OCI-M2 (cell line): Measurements from ENCODE around the gene POLG.
A peak's percentile ranks its signal among the peaks of the same experiment; 100 is the strongest.

Source experiments
- DNase-seq: peaks from one replicate; lab custom pipeline; 2025; ENCODE audit not compliant: unreplicated experiment; lab: John Stamatoyannopoulos, UW

Gene POLG

DNA sequence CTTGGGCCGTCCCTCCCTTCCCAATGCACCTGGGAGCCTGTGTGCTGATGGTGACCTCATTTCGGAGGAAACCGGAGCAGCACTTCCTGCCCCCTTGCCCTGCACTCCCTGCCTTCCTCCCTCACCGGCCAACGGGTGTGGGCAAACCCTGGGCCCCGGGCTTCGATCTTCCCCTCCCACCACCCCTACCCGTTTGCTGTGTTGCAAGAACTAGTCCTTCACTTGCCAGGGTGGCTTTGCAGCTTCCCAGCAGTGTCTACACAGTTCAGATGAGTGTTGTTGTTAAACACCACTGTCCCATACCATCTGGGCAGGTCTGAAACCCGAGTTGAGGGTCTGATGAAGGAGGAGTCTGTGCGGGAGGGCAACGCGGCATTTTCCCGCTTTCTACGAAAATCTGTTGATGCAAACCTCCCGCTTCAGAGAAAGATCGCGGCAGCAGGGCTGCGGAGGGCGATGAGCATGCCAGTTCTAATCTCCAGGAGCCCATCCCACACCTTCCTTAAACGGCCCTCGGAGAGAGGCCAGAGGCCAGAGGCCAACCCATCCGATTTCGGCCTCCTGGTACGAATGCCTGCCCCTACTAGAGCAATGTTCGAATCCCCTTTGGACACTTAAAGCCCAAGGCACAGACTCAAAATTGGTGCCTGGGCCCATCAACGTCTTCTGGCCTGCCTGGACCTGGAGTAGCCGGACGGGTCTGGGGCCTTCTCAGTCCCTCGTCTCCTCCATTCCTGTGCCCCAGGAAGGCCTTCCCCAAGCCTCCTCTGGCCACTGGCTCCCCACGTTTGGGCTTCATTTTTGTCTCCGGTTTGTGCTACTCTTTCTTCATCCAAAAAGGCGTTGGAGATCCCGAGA lies 35.7 kb upstream of the POLG start:
- DNase-seq = no peak

DNA sequence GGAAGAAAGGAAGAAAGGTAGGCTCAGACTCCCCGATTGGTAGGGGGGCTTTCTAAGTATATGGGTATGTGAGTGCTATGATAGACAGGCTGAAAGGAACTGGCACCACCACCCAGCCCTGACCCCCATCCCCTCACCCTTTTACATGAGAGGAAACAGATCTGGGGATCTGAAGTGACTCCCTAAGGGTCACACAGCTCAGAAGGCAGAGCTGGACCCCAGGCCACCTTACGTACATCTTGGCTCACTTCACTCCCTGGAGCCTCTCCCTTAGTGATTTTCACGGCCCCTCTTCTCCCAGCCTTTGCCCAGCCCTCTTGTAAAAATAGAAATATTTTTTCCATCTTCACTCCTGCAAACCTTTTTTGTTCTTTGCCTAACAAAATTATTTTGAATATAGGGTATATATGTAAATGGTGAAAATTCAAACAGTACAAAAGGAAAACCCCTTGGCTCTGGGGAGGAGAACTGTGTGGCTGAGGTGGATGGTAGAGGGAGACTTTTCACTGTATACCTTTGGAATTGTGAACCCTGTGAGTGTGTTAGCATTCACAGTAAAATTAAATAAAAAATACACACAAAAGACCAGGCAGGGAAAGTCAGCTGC lies 34.8 kb upstream of the POLG start:
- no peak for DNase-seq

DNA sequence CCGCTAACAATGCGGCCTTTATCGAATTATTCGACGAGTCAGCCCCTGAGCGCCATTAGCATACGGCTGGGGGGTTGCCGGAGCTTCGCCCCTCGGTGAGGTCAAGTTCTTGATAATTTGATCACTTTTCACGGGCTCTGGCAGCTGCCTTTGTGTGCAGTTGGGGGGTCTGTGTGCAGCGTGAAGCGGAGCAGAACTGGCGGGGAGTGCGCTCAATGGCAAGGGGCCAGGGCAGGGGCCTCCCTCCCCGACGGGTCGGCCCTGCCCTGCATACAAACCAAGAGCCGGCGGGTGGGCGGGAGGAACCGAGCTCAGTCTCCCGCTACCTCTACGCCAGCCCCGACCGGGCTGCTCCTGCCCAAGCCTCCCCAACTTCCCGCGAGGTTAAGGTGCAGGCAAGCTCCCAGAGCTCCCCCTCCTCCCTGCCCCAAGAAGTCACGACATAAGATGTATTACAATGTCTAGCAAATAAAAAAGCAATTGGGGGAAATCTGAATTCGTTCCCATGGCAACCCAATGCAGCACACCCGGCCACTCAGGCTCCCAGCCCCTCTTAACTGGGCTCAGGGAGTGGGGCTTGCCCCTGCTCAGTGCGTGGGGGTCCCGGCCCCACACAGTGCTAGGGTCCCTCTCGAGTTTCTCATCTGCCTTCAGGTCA lies 34.1 kb upstream of the POLG start:
- no peak for DNase-seq

DNA sequence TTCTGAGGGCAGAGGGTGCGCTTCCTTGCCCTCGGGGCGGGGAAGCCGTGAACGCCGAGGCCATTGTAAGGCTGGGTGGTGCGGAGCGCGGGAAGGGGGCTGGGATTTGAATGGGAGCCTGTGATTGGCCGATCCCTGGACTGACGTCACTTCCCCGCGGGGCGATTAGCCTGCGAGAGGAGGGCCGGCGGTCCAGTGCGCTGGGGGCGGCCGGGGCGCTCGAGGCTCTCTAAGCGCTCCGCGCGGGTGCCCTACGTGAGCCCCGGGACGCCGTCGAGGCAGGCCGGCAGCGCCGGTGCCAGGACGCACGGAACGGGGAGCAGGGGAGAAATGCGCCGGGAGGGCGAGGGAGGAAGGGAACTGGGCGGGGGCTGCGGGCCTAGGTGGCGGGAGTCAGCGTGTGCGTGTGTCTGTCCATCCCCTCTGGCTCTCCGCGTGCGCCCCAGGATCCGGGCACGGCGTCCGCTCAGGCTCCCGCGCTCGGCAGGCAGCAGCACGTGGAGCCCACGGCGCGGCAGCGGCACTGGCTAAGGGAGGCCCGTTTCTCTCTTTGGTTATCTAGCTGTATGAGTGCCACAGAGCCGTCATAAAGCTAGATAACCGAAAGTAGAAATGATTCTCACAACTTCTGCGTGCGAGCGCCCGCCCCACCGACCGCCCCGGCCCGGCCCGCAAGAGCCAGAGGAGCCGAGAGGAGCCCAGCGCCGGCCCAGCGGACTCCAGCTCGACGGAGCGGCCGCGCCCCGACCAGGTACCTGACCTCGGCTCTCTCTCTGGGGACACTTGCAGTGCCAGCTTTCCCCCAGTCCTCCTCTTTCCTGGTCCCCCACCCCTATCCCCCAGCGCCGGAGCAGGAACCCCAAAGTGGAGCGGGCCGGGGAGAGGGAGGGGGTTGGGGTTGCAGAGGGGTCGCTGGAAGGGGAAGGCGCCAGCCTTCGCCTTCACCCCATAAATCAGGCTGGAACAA lies 33.1 kb upstream of the POLG start:
- no peak for DNase-seq

DNA sequence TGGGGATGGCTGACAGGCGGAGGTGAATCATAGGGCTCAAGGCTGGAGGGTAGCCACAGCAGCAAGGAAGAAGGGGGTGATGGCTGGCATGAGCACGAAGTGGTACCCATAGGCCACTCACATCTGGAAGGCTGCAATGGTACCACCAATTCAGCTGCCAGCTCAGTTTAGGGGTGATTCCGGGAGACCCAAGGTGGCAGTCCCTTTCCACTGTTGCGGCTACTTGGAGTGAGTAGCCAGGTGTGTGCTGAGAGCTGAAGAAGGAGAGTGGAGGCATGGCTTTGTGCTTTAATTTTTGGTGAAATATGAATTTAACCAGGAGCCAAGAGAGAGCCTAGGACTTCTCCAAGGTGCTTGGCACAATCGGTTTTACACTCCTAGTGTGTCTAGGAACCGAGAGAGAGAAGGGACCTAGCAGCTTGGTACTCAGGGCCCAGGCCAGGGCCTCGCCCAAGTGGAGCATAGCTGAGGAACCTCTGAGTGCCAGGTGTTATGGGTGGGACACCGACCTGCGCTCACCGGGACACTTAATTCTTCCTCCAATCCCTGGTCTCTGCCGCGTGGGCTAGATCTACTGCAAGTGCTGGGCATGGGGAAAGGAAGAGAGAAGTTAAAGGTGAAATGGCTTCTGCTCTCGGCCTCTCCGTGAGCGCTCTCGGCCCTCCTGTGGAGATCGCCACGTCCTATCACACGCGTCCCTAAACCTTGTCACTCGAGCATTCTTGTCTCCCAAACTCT lies 32.2 kb upstream of the POLG start:
- DNase-seq = no peak

DNA sequence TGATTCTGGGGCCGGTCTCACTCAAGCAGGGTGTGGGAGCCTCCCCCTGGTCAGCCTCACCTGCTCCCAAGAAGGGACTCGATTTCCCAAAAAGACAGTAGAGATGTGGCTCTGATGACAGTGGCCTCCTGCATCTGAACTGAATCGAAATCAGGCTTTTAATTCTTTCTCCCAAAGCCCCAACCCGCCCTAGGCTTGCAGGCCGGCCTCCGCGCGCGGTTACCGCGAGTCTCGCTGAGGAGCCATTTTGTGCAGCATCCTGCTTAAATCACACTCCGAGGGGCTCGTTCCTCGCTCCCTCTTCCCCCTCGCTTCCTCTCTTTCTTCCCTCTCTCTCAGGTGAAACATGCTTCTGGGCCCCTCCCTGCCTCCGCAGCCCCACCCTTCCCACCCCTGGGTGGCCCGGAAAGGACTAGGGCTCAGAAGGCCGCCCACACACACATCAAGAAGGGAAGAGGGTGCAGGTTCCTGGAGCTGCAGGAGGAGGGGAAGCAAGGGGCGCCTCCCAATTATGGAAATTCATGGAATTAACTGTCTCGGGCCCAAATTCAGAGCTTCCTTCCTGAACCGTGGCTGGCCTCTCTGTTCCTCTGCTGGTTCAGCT lies 30.9 kb upstream of the POLG start:
- no peak for DNase-seq

DNA sequence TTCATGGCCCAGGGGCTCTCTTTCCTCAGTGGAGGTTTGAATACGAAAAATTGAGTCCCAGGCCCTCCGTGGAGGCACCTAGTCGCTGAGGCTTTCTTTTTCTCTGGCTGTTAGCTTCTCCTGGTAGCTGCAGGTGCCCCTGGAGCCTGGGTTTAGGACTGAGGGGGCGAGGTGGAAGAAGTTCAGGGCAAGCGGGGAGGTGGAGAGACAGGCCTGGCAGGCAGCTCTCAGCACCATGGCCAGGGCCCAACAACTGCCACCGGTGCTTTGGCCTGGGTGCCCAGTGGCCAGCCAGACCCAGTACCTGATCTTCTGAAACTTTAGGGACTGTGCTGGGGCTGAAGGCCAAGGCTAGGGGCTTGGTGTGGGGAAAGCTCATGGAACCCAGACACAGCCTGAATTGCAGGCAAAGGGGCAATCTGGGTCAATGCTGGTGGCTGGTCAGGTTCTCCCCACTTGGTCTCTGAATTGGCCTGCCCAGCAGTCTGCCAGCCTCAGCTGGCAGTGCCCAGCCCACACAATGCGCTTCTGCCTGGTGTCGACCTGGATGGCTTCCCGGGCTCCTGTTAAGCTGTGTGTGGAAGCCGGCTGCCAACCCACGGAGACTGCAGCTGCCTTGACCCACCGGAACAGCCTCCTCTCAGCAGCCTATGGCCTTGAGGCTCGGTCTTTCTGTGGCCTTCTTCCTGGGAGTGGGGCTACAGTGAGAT lies 30.3 kb upstream of the POLG start:
- no peak for DNase-seq

DNA sequence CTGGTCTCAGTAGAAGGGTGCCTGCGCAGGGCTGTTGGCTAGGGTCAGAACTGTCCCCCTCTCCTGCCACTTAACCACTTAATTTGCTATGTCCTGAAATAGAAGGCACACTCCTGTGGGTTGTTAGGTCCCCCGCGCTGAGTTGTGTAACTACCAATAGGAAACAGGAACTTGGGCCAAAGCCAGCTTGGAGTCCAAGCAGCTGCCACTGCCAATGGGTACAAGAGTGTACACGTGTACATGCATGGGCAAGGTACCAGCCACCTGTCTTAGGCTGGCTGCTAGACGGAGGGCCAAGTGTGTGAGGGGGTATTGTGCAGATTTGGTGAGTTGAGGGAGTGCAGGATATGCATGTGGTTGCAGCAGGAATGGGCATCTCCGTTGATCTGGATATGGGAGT lies 29.7 kb upstream of the POLG start:
- no peak for DNase-seq

DNA sequence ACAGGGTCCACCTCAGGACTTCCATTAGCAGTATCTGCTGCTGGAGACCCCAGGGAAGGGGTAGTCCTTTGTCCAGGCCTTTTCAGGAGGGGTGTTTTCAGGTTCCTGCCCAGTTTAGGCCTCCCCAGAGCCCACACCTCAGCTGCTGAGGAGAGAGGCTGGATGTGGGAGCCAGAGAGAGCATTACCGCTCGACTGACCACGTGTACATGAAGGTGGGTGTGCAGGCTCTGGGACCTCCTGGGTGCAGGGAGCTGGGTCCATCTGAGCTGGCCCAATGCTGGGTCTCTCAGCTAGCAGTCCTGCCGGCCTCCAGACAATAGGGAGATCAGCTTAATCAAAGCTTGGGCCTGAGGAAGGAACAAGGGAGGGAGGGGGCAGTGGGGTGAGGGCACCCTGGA lies 29.1 kb upstream of the POLG start:
- DNase-seq = no peak

DNA sequence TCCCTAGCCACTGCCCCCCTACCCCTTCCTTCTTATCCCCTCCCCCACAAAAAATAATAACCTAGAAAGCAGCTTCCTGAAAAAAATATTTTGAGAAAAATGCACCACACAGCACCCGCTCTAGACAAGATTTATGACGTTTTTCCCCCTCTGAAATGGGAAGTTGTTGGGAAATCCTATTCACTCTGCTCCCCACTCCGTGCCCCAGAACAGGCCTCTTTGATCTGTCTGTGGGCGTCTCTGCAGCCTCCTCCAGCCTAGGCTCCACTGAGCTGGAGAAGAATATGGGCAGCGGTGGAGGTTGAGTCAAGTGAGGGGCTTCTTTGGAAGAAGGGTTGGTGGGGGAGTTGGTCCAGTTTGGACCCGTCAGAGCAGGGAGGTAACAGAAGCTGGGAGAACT lies 28.5 kb upstream of the POLG start:
- no peak for DNase-seq

DNA sequence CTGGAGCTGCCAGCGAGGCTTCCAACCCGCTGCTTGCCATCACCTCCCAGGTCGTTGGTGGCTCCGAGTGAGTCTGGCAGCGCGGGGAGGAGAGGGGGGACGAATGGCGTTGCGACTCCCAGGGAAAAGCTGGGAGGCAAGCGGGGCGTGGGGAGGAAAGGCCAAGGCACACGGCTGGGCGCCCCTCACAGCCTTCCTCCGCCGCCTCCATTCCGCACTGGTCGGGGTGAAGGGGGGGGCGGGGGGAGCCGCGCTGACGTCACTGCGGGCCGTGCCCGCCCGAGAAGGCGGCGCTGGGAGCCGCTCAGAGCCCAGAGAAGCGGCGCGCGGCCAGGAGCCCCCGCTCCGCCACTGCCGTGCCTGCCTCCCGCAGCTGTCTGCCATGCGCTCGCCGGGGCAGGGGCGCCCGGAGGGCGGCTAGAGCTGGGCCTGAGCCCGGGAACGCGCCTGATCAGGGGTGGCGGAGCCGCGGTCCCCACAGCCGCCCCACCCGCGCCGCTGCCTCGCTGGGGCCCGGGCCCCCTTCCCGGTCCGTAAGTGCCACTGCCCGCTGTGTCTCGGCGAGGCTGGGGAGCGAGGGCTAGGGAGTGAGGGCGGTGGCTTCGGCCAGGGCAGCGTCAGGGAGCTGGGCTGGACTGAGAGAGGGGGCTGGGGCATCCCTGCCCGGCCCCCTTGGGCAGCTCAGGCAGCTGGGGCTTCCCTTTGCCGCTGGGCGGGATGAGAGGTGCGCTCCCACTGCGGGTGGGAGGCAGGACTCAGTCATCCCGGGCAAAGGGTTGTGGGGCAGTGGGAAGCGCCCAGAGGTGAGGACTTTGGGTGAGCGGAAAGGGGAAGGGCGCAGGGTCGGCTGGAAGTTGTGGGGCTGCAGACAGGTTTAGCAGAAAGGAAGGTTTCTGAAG lies 27.8 kb upstream of the POLG start:
- DNase-seq = no peak

DNA sequence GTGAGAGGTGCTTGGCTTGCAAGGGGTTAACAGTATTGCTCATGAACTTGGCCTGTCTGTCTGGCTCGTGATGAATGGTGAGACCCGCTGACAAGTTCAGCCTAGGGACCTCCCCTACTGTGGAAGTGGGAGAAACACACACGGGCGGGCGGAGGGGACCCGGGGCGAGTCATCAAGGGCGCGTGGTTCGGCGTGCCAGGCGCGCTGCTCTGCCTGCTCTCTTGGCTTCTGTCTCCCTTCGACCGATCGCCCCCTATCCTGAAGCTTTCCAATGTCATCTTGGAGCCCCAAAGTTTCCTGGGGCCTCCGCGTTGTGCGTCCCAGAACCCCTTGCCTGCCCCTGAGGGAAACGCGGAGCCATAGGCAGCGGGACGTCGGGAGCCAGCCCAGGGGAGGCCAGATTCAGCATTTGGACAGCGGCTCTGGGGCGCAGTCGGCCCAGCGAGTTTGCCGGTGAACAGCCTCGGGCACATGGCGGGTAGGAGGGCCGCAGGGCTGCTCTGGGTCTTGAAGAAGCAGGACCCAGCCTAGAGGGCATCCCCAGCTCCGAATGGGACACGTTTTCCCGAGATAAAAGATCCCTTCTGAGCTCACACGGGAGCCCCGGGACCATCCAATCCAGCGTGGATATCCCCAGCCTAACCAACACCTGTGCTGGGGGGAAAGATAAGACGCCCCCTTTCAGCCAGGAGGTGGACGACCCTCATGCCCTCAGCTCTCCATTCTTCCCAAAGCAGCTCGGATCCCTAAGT lies 27.0 kb upstream of the POLG start:
- DNase-seq = peak; percentile 13

DNA sequence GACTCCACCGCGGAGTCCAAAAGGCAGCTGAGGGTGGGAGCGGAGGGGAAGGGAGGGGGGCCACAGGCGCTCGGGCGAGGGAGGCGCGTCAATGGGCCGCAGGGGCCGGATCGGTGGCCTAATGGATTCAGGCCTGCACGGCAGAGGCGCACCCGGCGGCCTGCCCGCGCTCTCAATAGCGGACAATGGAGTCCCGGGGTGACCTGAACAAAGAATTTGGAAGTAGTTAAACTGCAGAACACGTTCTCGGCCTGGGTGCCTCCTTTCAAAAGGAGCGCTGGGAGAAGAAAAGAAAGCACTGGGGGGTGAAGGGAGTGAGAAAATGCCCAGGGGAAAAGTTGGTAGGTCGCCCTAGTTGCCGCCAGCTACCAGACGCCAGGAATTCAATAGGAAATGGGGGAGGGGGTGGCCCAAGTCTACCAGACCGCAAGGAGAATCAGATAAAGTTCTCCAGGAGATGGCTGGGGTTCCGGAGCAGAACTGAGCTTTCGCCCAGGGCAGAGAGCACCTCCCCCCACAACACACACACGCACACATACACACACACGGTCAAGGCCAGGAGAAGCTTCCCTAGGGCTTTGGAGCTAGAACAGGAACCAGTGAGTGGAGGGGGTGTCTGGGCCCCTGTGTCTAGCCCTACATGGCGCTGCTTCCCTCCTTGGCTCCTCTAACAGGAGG lies 25.8 kb upstream of the POLG start:
- no peak for DNase-seq

DNA sequence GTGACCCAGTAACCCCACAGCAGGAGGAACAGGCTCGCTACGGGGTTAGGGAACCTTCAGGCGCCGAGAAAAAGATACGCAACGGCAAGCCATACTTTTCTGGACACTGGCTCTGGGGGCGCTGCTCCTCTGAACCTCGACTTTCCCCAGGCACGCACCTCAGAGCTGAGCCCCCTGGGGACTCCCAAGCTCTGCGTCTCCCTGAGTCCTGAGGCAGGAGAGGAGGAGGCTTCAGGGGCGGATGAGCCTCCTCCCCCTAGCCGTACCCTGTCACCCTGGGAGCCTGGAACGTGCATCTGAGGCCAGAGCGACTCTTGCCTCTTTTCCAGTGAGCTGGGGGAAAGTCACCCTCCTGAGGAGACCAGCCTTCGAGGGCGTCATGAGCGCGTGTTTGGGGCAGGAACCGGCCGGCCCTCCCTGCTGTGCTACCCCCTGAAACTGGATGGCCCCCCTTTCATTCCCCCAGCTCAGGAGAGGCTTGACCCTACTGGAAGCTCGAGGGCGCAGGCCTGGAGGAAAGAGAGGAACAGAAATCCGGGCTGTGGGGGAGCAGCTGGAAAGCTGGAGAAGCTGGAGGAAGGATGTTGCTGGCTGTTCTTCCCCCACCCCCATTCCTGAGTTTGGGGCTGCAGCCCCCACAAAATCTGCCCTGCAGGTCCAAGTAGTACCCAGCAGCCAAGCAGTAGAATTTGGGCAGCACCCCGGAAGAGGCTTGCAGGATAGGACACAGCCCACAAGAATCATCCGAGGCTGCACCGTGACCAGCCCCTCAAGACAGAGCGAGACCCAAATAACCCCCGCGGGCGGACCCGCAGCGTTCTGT lies 25.1 kb upstream of the POLG start:
- DNase-seq = no peak

DNA sequence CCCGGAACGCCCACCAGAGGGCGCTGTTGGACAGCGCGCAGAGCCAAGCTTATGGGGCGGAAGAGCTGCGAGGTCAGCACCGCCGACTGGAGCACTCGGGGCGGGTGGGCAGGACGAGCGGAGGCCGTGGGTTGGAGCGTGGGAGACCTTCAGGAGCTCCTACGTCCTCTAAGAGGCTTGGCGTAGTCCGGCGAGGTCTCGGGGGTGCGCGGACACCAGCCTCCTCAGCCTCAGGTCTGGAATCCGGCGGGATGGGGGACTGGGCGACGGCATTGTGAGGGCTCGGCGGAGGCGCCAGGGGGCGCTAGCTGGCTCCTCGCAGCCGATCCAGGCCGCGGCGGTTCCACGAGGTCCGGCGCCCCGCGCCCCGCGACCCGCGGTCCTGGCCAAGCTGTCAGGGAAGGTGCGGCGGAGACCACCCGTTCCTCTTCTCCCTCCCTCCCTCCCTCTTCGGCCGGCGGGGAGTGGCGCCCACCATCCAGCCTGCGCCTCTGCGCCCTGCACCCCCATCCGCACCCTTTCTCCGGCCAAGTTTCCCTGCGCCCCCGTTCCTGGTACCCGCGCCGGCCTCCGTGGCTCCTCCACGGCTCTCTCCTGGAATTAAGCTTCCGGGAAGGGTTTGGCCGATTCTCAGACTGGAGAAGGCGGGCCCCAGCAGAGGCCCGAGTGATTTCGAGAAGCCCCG lies 24.3 kb upstream of the POLG start:
- DNase-seq = no peak

DNA sequence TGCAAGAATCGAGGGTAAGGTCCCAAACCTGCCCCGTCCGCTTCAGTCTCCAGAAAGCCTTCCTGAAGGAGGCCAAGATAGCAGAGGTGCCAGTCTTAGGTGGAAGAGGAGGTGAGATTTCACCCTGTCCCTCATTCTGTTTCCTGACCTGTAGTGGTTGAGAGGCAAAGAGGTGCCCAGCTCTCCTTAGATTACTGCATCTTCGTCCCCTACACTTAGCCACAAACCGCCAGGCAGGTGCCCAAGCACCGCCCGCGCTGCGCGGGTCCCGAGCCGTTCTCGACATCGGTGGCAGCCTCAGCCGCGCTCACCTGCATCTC lies 23.8 kb upstream of the POLG start:
- DNase-seq = no peak
